WTC11 (cell line): ENCODE data around the gene PPP3CA.

Experiments used
- CREB1 ChIP-seq: sonication (generic); formaldehyde crosslinking; IDR thresholded peaks from 2 replicates; pipeline ENCODE4 v1.8.0; 2023; ENCODE audit warnings: mild to moderate bottlenecking, missing genetic modification reagents
- CTCF ChIP-seq: fragments of 200-600 bp; IDR thresholded peaks from 2 replicates; pipeline ENCODE4 v1.8.0; 2022; ENCODE audit warnings: antibody characterized with exemption
- ELF4 ChIP-seq: sonication (generic); formaldehyde crosslinking; IDR thresholded peaks from 2 replicates; pipeline ENCODE4 v1.8.1; 2022; ENCODE audit warnings: low read depth, mild to moderate bottlenecking, moderate library complexity, missing genetic modification reagents
- ETV6 ChIP-seq: sonication (generic); formaldehyde crosslinking; IDR thresholded peaks from 2 replicates; pipeline ENCODE4 v1.8.1; 2022; ENCODE audit warnings: mild to moderate bottlenecking, missing genetic modification reagents
- MAX ChIP-seq: sonication (generic); formaldehyde crosslinking; IDR thresholded peaks from 2 replicates; pipeline ENCODE4 v1.8.0; 2022; ENCODE audit warnings: mild to moderate bottlenecking, missing genetic modification reagents
- MYBL2 ChIP-seq: sonication (generic); formaldehyde crosslinking; IDR thresholded peaks from 2 replicates; pipeline ENCODE4 v1.8.1; 2023; ENCODE audit warnings: mild to moderate bottlenecking, moderate library complexity, missing genetic modification reagents
- SMAD3 ChIP-seq: sonication (generic); formaldehyde crosslinking; IDR thresholded peaks from 2 replicates; pipeline ENCODE4 v1.8.0; 2022; ENCODE audit warnings: missing genetic modification reagents, mild to moderate bottlenecking, borderline replicate concordance
- SP1 ChIP-seq: sonication (generic); formaldehyde crosslinking; conservative IDR thresholded peaks from 2 replicates; pipeline ENCODE4 v1.8.1; 2022; ENCODE audit warnings: missing genetic modification reagents
- ZNF232 ChIP-seq: sonication (generic); formaldehyde crosslinking; IDR thresholded peaks from 2 replicates; pipeline ENCODE4 v1.8.0; 2022; ENCODE audit warnings: mild to moderate bottlenecking, missing genetic modification reagents

GRCh38 chr4:101184668-101185067, 162.7 kb downstream of the PPP3CA start:
- TF ChIP-seq CTCF = no peak
- no peak for TF ChIP-seq ZNF232 (CRISPR knock-in tag)
- TF ChIP-seq ETV6 (CRISPR knock-in tag) = no peak
- TF ChIP-seq SP1 (CRISPR knock-in tag) = no peak
- TF ChIP-seq MAX (CRISPR knock-in tag) = no peak
- no peak for TF ChIP-seq ELF4 (CRISPR knock-in tag)
- no peak for TF ChIP-seq MYBL2 (CRISPR knock-in tag)
- no peak for TF ChIP-seq CREB1 (CRISPR knock-in tag)
- TF ChIP-seq SMAD3 = no peak
